Adrenal gland (tissue), 12 donors: ENCODE results near the gene TGFBR3. TPM values are rescaled to one million over a fixed set of nuclear protein-coding genes. Genes with fewer than 3 reads are reported as not detected.

Source experiments
- DNase-seq, 7 donors: peaks; one replicate each; pipeline ENCODE4 v3.0.0-alpha.2; 2019 to 2020
- H3K27ac ChIP-seq, 5 donors: fragments of 200-600 bp; sonication (generic) in 4 of 5; 1 replicate in 3 of 5; 2 replicates in 2 of 5; pipeline versions ENCODE4 v1.5.1 to v1.8.0; 2016 to 2020; ENCODE audit warnings: mild to moderate bottlenecking in 1 of 5
- H3K27me3 ChIP-seq: fragments of 200-600 bp; 2 replicates; pipeline ENCODE4 v1.8.0; 2021
- H3K36me3 ChIP-seq, 2 donors: fragments of 200-600 bp; replicated peaks in 1 of 2; 1 replicate in 1 of 2; 2 replicates in 1 of 2; pipeline versions ENCODE4 v1.5.1 to v1.8.0; 2018 to 2022
- H3K4me1 ChIP-seq, 2 donors: fragments of 200-600 bp; replicated peaks in 1 of 2; 1 replicate in 1 of 2; 2 replicates in 1 of 2; pipeline versions ENCODE4 v1.5.1 to v1.8.0; 2018 to 2021
- H3K4me3 ChIP-seq, 4 donors: fragments of 200-600 bp; sonication (generic) in 3 of 4; one replicate each; pipeline ENCODE4 v1.5.1; 2016 to 2018
- H3K9me3 ChIP-seq, 3 donors: fragments of 200-600 bp; sonication (generic) in 1 of 3; replicated peaks in 1 of 3; 1 replicate in 2 of 3; 2 replicates in 1 of 3; pipeline versions ENCODE4 v1.5.1 to v1.8.0; 2016 to 2021
- CTCF ChIP-seq, 6 experiments: fragments of 450-650 bp in 4 of 6; fragments of 200-600 bp in 2 of 6; sonication (generic) in 1 of 6; IDR thresholded peaks; 1 replicate in 5 of 6; 2 replicates in 1 of 6; pipeline versions ENCODE4 v1.5.1 to v1.8.0; 2016 to 2021; ENCODE audit warnings: antibody characterized with exemption in 6 of 6, mild to moderate bottlenecking in 2 of 6, moderate library complexity in 1 of 6
- POLR2A ChIP-seq, 2 donors: fragments of 450-650 bp; IDR thresholded peaks; one replicate each; pipeline ENCODE4 v1.6.1; 2017; ENCODE audit warnings: antibody characterized with exemption in 2 of 2, mild to moderate bottlenecking in 2 of 2, moderate library complexity in 1 of 2
- WGBS, 4 donors: extraction: QIAGEN DNeasy Blood & Tissue Kit in 2 of 4; methylation state at CpG; one replicate each; pipeline versions ENCODE4 v1.1.5 to v1.1.7; 2013 to 2017; 5-methylcytosine and 5-hydroxymethylcytosine counted together
- intact Hi-C, 2 donors: fragments of 100-400 bp; cut with DNase I; formaldehyde crosslinking; loops; one replicate each; pipeline versions ENCODE4 v1.14.1 to v1.15.0; 2022 to 2023
- polyA plus RNA-seq, 3 donors: library from polyadenylated mRNA; stranded (reverse); fragments of 200-250 nt in 2 of 3; fragments of 350-450 nt in 1 of 3; fragmentation: Illumina TruSeq in 1 of 3; extraction: RNeasy Lipid Tissue Mini Kit (QIAGEN cat#74804) in 1 of 3; gene quantifications; one replicate each; pipeline ENCODE4 v1.2.3, GENCODE V29; 2013 to 2014
- total RNA-seq, 9 donors: library from RNA; depleted of rRNA in 4 of 9; stranded (reverse); fragments of >200 nt in 4 of 9; fragments of 120-200 nt in 1 of 9; fragmentation: NEBNext Ultra II Directional in 1 of 9; extraction: Animal tissue kit (Norgen Biotek cat#: 25700) in 1 of 9; gene quantifications; one replicate each; pipeline versions ENCODE4 v1.1.0 to v1.2.4, GENCODE V29; 2013 to 2023
- donor health status: healthy with polysubstance abuse.
- donor health status: Bipolar disorder and iron deficiency.
- donor health status: DM: yes; HTN: yes; CAD: no.
- donor health status: DM: no; HTN: no; CAD: no.
- donor health status: DM: no; HTN: no; CAD: no.
- donor health status: DM: yes; HTN: yes; CAD: no.

TGFBR3 gene
- total and polyA plus RNA-seq, 12 donors, result 13.9 to 340 (median 148) TPM

- TF ChIP-seq POLR2A (IDR thresholded peaks at IDR 0.05) (no peak), CTCF (IDR thresholded peaks at IDR 0.05) (no peak)
- Histone ChIP-seq H3K27me3 (no peaks in the 10 kb centered on the region), H3K27ac (peak overlapping the region in 2 of 5 donors; percentile 56 to 63), H3K36me3 (no peaks in the 10 kb centered on the region), H3K9me3 (no peaks in the 10 kb centered on the region), H3K4me1 (peaks cover 11 to 81% of the 10 kb centered on the region in 2 donors), H3K4me3 (no peak overlapping the region)
- 54 to 60% (median 57%) methylated on average over 8 of the region's 8 CpGs for WGBS, 4 donors
- DNase-seq, result no peak
- intact Hi-C loops, result no loop called here
Measured at GRCh38 chr1:91806181-91806768, 79.7 kb downstream of the TGFBR3 start.

GRCh38 chr1:91805311-91805801, 80.6 kb downstream of the TGFBR3 start:
- WGBS, 4 donors, result 62 to 70% (median 66%) methylated on average over 7 to 8 of the region's 8 CpGs
- H3K4me3 ChIP-seq, result no peak overlapping the region
- no peaks in the 10 kb centered on the region for H3K36me3 ChIP-seq
- peak overlapping the region in 3 of 5 donors; percentile 35 to 72 (median 63) for H3K27ac ChIP-seq
- peak in 2 of 7 donors; percentile 47 to 55 for DNase-seq
- H3K9me3 ChIP-seq, result no peaks in the 10 kb centered on the region
- intact Hi-C loops, result no loop called here
- H3K4me1 ChIP-seq, result peaks cover 11 to 85% of the 10 kb centered on the region in 2 donors
- no peaks in the 10 kb centered on the region for H3K27me3 ChIP-seq
- no peak for TF ChIP-seq POLR2A (IDR thresholded peaks at IDR 0.05)
- TF ChIP-seq CTCF (IDR thresholded peaks at IDR 0.05), result no peak

- Histone ChIP-seq H3K4me3 (no peak overlapping the region), H3K27me3 (no peaks in the 10 kb centered on the region), H3K27ac (peak overlapping the region in 3 of 5 donors; percentile 37 to 72 (median 63)), H3K4me1 (peaks cover 14 to 90% of the 10 kb centered on the region in 2 donors), H3K36me3 (no peaks in the 10 kb centered on the region), H3K9me3 (no peaks in the 10 kb centered on the region)
- no peak for DNase-seq
- intact Hi-C loops, result no loop called here
- TF ChIP-seq POLR2A (IDR thresholded peaks at IDR 0.05), result no peak
- WGBS, 4 donors, result 77 to 97% (median 79%) methylated on average over 10 to 13 of the region's 13 CpGs
Measured at GRCh38 chr1:91804546-91805023, 81.4 kb downstream of the TGFBR3 start.

GRCh38 chr1:91803847-91804545, 82.0 kb downstream of the TGFBR3 start:
- WGBS, 4 donors, result 43 to 53% (median 52%) methylated on average over 6 of the region's 6 CpGs
- Histone ChIP-seq H3K27ac (peak overlapping the region in 4 of 5 donors; percentile 25 to 72 (median 50)), H3K4me1 (peaks cover 20 to 90% of the 10 kb centered on the region in 2 donors), H3K4me3 (no peak overlapping the region), H3K9me3 (no peaks in the 10 kb centered on the region), H3K27me3 (no peaks in the 10 kb centered on the region), H3K36me3 (no peaks in the 10 kb centered on the region)
- intact Hi-C loops, result no loop called here
- TF ChIP-seq POLR2A (IDR thresholded peaks at IDR 0.05), result no peak
- no peak for TF ChIP-seq CTCF (IDR thresholded peaks at IDR 0.05)
- peak in 3 of 7 donors; percentile 47 to 53 (median 51) for DNase-seq
